HL-60 (cell line): Measurements from ENCODE around the gene CCL4.

Source experiments
- DNase-seq, 2 experiments: peaks; one replicate each; pipeline ENCODE4 v3.0.0-alpha.2; 2010 to 2020; ENCODE audit warnings: low read depth in 1 of 2, low spot score in 1 of 2
- H3K27ac ChIP-seq: fragments of 250-450 bp; sonication (Bioruptor Pico); replicated peaks from 2 replicates; pipeline ENCODE4 v1.5.1; 2020; ENCODE audit warnings: mild to moderate bottlenecking, moderate library complexity
- H3K27me3 ChIP-seq: fragments of 250-450 bp; sonication (Bioruptor Pico); 2 replicates; pipeline ENCODE4 v1.5.1; 2021; ENCODE audit warnings: mild to moderate bottlenecking, moderate library complexity; ENCODE audit not compliant: insufficient read depth, poor library complexity, severe bottlenecking
- H3K4me3 ChIP-seq: replicated peaks from 2 replicates; pipeline ENCODE4 v1.5.1; 2011; ENCODE audit warnings: mild to moderate bottlenecking, control low read depth, low read length; ENCODE audit not compliant: insufficient read depth
- GABPA ChIP-seq: IDR thresholded peaks from 2 replicates; pipeline ENCODE4 v1.6.1; 2012; ENCODE audit warnings: low read depth
- POLR2AphosphoS5 ChIP-seq: IDR thresholded peaks from 2 replicates; pipeline ENCODE4 v1.6.1; 2012; ENCODE audit warnings: low read depth
- SPI1 ChIP-seq: IDR thresholded peaks from 2 replicates; pipeline ENCODE4 v1.6.1; 2012; ENCODE audit warnings: low read depth, mild to moderate bottlenecking, borderline replicate concordance
- TF ChIP-seq, protein P1 (sequence below): IDR thresholded peaks from 2 replicates; pipeline ENCODE4 v1.6.1; 2012; ENCODE audit warnings: low read depth; ENCODE audit not compliant: insufficient replicate concordance
- TF ChIP-seq, protein P2 (sequence below): IDR thresholded peaks from one replicate; pipeline ENCODE4 v1.5.1; 2011; ENCODE audit warnings: low read length, control low read depth, inconsistent platforms; ENCODE audit not compliant: insufficient read depth

Gene CCL4

DNA sequence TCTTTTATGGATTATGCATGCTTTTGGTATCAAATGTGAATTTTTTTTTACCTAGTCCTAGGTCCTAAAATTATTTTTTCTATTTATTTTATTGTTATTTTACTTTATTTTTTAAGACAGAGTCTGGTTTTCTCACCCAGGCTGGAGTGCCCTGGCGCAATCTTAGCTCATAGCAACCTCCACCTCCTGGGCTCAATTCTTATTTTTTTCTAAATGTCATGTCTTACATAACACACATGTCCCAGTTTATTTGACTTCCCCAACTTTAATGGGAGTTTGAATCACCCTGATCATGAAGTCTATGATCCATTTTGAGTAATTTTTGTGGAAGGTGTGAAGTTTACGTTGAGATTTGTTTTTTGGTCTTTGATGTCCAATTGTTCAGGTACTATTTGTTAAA is 42.8 kb upstream of the CCL4 start:
- DNase-seq: no peak
- TF ChIP-seq SPI1: no peak
- TF ChIP-seq, protein P1, sequence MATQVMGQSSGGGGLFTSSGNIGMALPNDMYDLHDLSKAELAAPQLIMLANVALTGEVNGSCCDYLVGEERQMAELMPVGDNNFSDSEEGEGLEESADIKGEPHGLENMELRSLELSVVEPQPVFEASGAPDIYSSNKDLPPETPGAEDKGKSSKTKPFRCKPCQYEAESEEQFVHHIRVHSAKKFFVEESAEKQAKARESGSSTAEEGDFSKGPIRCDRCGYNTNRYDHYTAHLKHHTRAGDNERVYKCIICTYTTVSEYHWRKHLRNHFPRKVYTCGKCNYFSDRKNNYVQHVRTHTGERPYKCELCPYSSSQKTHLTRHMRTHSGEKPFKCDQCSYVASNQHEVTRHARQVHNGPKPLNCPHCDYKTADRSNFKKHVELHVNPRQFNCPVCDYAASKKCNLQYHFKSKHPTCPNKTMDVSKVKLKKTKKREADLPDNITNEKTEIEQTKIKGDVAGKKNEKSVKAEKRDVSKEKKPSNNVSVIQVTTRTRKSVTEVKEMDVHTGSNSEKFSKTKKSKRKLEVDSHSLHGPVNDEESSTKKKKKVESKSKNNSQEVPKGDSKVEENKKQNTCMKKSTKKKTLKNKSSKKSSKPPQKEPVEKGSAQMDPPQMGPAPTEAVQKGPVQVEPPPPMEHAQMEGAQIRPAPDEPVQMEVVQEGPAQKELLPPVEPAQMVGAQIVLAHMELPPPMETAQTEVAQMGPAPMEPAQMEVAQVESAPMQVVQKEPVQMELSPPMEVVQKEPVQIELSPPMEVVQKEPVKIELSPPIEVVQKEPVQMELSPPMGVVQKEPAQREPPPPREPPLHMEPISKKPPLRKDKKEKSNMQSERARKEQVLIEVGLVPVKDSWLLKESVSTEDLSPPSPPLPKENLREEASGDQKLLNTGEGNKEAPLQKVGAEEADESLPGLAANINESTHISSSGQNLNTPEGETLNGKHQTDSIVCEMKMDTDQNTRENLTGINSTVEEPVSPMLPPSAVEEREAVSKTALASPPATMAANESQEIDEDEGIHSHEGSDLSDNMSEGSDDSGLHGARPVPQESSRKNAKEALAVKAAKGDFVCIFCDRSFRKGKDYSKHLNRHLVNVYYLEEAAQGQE: no peak
- H3K27me3 ChIP-seq: no peaks in the 10 kb centered on the region
- H3K4me3 ChIP-seq: no peak overlapping the region
- no peak overlapping the region for H3K27ac ChIP-seq

DNA sequence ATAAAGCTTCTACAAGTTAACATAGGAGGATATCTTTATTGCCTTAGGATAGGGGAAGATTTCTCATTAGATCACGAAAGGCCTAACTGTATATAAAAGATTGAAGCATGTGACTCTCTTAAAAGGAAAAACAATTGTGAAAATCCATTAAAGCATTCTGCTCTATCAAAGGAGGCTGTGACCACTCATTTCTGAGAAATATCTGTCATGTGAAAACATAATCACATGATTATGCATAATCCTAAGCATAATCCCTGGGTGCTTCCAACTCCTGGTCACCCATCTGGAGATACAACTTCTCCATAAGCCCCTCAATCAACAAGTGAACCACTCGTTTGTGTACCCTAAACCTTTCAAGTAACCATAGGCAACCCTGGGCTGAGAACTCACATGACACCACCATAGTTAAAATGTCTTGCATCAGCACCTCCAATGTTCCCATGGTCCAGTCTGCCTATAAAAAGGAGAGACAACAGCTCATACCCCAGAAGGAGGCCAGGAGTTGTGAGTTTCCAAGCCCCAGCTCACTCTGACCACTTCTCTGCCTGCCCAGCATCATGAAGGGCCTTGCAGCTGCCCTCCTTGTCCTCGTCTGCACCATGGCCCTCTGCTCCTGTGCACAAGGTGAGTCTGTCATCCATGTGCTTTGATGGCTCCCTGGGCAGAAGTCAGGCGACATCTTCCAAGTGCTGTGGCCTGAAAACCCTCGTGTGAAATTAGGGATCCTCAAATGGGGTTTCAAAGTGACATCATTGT is 39.7 kb upstream of the CCL4 start, which contains the start of gene CCL18:
Gene CCL18, plus strand, starts transcription at position 487 of the 756 bp plus-strand sequence. Its CDS starts 71 bp downstream, at position 558.
- Histone ChIP-seq H3K27ac (no peak within 1 kb of the TSS), H3K4me3 (no peak within 1 kb of the TSS)

DNA sequence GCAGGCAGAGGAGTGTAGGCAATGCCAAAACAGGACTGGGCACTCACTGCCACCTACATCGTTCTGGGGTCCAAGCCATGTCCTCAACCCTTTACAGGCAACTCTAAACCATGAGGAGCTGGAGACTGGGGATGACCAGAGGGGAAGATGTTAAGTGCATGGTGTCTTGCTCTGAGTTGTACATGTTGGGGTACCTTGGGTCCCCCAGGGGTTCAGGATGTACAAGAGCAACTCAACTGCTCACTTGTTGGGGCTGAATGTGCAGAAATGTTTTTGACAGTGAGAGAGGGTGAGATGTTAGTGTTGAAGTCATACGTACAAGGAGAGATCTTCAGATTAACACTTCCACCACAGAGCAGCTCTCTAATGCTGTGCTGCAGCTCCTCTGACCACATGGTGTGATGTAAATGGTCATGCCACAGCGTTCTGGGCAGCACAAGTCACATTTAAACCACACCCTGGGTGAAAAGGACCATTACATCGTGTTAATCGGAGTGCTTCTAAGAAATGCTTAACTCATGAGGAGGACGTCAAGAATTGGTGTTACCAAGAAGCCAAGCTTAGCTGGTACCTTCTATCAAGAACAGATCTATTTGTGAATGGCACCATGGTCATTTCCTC is 37.2 kb upstream of the CCL4 start:
- no peak for DNase-seq
- H3K27ac ChIP-seq: no peak overlapping the region
- H3K4me3 ChIP-seq: no peak overlapping the region
- TF ChIP-seq POLR2AphosphoS5: no peak
- no peaks in the 10 kb centered on the region for H3K27me3 ChIP-seq

More for the DNA sequence above, 39.7 kb upstream of the CCL4 start, which contains the start of gene CCL18:
- DNase-seq: no peak
- no peak for TF ChIP-seq GABPA
- TF ChIP-seq POLR2AphosphoS5: no peak
- no peak for TF ChIP-seq SPI1
- TF ChIP-seq, protein P1: no peak
- TF ChIP-seq, protein P2, sequence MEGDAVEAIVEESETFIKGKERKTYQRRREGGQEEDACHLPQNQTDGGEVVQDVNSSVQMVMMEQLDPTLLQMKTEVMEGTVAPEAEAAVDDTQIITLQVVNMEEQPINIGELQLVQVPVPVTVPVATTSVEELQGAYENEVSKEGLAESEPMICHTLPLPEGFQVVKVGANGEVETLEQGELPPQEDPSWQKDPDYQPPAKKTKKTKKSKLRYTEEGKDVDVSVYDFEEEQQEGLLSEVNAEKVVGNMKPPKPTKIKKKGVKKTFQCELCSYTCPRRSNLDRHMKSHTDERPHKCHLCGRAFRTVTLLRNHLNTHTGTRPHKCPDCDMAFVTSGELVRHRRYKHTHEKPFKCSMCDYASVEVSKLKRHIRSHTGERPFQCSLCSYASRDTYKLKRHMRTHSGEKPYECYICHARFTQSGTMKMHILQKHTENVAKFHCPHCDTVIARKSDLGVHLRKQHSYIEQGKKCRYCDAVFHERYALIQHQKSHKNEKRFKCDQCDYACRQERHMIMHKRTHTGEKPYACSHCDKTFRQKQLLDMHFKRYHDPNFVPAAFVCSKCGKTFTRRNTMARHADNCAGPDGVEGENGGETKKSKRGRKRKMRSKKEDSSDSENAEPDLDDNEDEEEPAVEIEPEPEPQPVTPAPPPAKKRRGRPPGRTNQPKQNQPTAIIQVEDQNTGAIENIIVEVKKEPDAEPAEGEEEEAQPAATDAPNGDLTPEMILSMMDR: no peak
- no peaks in the 10 kb centered on the region for H3K27me3 ChIP-seq

DNA sequence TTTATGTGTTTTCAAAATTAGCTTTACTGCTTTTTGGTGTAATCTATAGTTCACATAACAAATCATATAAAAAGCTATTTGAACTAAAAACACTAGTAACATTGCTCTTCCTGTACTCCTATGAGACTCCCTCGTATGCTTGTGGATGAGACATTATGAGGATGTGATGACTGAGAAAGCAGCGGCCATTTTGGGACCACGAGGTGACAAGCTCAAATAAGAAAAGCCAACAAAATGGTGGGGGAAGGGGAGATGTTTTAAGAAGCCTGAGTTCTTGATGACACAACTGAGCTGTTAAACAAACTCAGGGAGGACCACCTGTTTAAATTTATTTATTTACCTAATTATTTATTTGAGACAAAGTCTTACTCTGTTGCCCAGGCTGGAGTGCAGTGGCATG is 35.1 kb upstream of the CCL4 start:
- Histone ChIP-seq H3K4me3 (no peak overlapping the region), H3K27me3 (no peaks in the 10 kb centered on the region), H3K27ac (no peak overlapping the region)
- no peak for DNase-seq
- TF ChIP-seq, protein P2: no peak
- no peak for TF ChIP-seq GABPA
- TF ChIP-seq SPI1: no peak
- TF ChIP-seq, protein P1: no peak
- TF ChIP-seq POLR2AphosphoS5: no peak
